T-helper 1 cell treated with Interleukin-12 subunit alpha and Interleukin-12 subunit beta and Interleukin-4 antibody, amounts not matched to agents 30 μg/mL and 1 μg/mL, for 36 hours (primary cell): ENCODE measurements around the gene RNASEH2A.
A peak's percentile ranks its signal among the peaks of the same experiment; 100 is the strongest.
"Not testable (repeated sequence)": the region's sequence is repeated elsewhere in the genome, so short reads cannot be mapped to it uniquely, and the experiment has no call there.

Experiments used
- H3K27ac Mint-ChIP-seq: one replicate; pipeline ENCODE4 v1.8.0; 2021; ENCODE audit warnings: mild to moderate bottlenecking, mixed read lengths
- H3K27me3 Mint-ChIP-seq: one replicate; pipeline ENCODE4 v1.8.0; 2021; ENCODE audit warnings: low read depth, mixed read lengths
- H3K36me3 Mint-ChIP-seq: one replicate; pipeline ENCODE4 v1.8.0; 2021; ENCODE audit warnings: low read depth, mixed read lengths
- H3K4me1 Mint-ChIP-seq: one replicate; pipeline ENCODE4 v1.8.0; 2021; ENCODE audit warnings: low read depth, mixed read lengths
- H3K4me3 Mint-ChIP-seq: one replicate; pipeline ENCODE4 v1.8.0; 2021; ENCODE audit warnings: mild to moderate bottlenecking, moderate library complexity, mixed read lengths
- H3K9me3 Mint-ChIP-seq: one replicate; pipeline ENCODE4 v1.8.0; 2021; ENCODE audit warnings: mixed read lengths

RNASEH2A gene

DNA sequence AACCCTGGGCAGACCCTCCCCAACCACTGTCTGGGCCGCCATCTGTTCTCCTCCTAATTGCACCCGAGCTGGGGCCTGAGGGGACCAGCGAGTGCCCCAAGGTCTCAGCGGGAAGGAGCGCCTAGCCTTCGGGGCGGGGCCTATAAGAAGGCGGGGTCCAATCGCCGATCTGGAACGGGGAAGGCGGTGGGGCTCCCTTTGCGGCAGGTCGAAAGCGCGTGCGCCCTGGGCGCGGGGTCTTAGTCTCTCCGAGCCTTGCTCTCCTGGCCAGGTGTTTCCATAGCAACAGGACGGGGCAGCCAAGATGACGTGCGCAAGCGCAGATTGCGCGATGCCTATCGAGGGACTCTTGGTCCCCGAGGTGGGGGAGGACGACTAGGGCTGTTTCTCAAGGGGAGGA is 34.7 kb downstream of the RNASEH2A start:
- Mint-ChIP-seq H3K4me1 (peaks cover 23% of the 10 kb centered on the region), H3K4me3 (peak overlapping the region; percentile 53), H3K9me3 (no peaks in the 10 kb centered on the region), H3K27me3 (peaks cover 56% of the 10 kb centered on the region), H3K27ac (no peak overlapping the region), H3K36me3 (no peaks in the 10 kb centered on the region)

DNA sequence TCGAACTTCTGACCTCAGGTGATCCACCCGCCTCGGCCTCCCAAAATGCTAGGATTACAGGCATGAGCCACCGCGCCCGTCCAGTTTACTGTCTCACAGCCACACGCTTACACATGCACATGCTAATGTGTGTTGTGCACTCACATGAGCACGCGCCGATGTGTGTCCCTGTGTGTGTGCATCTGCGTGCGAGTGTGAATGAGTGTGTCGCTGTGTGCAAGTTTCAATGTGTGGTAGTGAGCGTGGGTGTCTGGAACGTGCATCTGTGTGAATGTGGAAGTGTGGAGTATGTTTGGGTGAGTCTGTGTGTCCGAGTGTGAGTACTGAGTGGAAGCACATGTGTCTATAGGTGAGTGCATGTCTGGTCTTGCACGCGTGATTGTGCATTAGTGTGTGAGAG is 36.1 kb downstream of the RNASEH2A start:
- no peak overlapping the region for H3K4me3 Mint-ChIP-seq
- H3K9me3 Mint-ChIP-seq = no peaks in the 10 kb centered on the region
- peaks cover 43% of the 10 kb centered on the region for H3K27me3 Mint-ChIP-seq
- no peak overlapping the region for H3K27ac Mint-ChIP-seq
- H3K36me3 Mint-ChIP-seq = no peaks in the 10 kb centered on the region
- H3K4me1 Mint-ChIP-seq = peaks cover 23% of the 10 kb centered on the region

DNA sequence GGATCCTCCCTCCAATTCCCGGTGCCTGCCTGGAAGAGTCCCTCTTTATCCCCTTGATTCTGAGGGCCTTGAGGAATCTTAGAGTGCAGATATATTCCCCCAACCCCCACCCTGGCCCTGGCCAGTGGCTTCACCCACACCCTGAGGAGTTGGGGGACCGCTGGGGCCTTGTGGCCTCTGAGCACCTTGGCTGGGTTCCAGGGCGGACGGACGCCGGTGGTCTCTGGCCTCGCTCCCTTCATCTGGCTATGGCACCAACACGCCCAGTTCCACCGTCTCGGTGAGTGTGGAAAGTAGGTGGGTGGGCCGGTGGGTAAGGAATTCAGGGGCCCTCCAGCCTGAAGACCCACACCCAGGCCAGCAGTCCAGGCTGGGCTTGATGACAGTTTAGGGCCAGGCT is 36.9 kb downstream of the RNASEH2A start:
- Mint-ChIP-seq H3K4me1 (peaks cover 22% of the 10 kb centered on the region), H3K4me3 (no peak overlapping the region)

DNA sequence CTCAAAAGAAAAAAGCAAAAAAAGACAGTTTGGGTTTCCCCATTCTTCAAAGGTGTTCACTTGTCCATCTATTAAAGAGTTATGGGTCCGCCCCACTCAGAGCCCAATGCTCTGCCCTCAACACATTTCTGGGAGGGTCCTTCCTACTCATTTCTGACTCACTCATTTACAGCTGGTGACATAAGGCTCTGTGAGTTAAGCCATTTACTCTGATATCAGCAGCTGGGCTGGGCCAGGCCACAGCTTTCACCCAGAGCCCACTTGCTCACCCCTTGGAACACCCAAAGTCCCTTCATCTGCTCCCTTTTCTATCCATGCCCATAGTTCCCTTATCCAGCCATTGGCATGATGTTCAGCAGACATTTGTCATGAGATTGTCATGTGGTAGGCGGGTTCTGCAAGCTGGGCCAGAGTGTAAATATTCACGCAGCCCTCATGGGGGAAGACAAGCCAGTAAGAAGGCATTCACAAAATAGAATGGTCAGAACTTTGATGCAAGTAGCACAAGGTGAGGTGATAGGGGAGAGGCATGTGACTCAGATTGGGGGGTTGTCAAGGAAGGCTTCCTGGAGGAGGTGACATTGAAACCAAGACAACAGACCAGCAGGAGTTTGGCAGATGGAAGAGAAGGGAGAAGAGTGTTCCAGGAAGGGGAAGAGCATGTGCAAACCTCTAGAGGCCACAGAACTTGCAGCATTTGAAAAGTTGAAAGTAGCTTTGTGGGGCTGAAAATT is 37.8 kb downstream of the RNASEH2A start:
- no peak overlapping the region for H3K27ac Mint-ChIP-seq
- H3K4me1 Mint-ChIP-seq = peaks cover 21% of the 10 kb centered on the region
- no peaks in the 10 kb centered on the region for H3K36me3 Mint-ChIP-seq
- H3K9me3 Mint-ChIP-seq = no peaks in the 10 kb centered on the region
- no peak overlapping the region for H3K4me3 Mint-ChIP-seq
- peaks cover 33% of the 10 kb centered on the region for H3K27me3 Mint-ChIP-seq

More for the DNA sequence above, 36.9 kb downstream of the RNASEH2A start:
- Mint-ChIP-seq H3K9me3 (no peaks in the 10 kb centered on the region), H3K27ac (no peak overlapping the region), H3K27me3 (peaks cover 37% of the 10 kb centered on the region), H3K36me3 (no peaks in the 10 kb centered on the region)

DNA sequence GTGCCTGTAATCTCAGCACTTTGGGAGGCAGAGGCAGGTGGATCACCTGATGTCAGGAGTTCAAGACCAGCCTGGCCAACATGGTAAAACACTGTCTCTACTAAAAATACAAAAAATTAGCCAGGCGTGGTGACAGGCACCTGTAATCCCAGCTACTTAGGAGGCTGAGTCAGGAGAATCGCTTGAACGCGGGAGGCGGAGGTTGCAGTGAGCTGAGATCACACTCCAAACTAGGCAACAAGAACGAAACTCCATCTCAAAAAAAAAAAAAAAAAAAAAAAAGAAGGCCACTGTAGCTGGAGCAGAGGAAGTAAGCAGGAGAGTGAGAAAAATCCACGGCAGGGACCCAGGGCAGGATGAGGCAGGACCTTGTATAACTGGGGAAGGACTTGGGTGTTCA is 40.2 kb downstream of the RNASEH2A start:
- not testable (repeated sequence) for H3K4me1 Mint-ChIP-seq, H3K9me3 Mint-ChIP-seq, H3K36me3 Mint-ChIP-seq, H3K27ac Mint-ChIP-seq
- Mint-ChIP-seq H3K4me3 (peak overlapping the region; percentile 36), H3K27me3 (peaks cover 10% of the 10 kb centered on the region)

DNA sequence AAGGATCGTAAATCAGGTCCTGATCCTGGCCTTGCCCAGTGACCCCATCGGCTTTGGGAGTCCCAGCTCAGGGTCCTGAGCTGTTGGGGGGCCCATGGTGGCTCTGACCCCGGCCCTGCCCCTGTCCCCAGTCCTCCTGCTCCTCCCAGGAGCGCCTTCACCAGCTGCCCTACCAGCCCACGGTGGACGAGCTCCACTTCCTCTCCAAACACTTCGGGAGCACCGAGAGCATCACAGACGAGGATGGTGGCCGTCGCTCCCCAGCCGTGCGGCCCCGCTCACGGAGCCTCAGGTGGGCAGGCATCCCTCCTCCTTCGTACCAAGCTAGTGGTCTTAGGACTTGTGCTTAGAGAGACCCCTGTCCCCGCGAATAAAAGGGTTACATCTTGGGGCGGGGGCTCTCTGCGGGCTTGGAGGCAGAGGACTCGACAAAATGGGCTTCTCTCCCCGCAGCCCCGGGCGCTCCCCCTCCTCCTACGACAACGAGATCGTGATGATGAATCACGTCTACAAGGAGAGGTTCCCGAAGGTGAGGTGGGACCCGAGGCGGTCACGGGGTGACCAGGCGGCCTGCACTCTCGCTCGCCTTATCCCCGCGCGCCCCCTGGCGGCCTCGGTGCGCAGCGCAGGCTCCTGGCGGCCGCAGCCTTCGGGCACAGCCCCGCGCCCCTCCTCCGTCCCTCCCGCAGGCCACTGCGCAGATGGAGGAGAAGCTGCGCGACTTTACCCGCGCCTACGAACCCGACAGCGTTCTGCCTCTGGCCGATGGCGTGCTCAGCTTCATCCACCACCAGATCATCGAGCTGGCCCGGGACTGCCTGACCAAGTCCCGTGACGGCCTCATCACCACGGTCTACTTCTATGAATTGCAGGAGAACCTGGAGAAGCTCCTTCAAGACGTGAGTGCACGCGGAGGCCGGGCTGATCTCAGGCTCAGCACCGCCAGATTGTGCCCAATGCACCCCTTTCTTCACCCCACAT is 41.1 kb downstream of the RNASEH2A start:
- Mint-ChIP-seq H3K27ac (no peak overlapping the region), H3K4me1 (peaks cover 2% of the 10 kb centered on the region), H3K36me3 (no peaks in the 10 kb centered on the region), H3K4me3 (peak overlapping the region; percentile 49), H3K9me3 (no peaks in the 10 kb centered on the region), H3K27me3 (peaks cover 5% of the 10 kb centered on the region)

DNA sequence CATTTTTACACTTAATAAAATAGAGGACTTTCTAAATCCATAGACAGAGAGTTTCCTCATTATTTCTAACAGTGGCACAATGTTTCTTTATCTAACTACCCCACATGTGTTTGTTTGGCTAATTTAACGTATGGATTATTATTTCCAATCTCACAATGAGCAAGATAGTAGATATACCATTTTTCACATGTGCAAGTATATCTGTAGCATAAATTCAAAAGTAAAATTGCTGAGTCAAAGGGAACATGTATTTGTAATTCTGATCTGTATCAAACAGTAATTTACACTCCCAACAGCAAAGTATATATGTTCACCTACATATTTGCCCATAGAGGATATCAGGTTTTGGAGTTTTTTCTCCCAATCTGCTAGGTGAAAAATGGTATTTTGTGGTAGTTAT is 50.3 kb downstream of the RNASEH2A start:
- Mint-ChIP-seq H3K9me3 (no peaks in the 10 kb centered on the region), H3K27ac (no peak overlapping the region), H3K4me3 (no peak overlapping the region), H3K27me3 (peaks cover 3% of the 10 kb centered on the region), H3K36me3 (no peaks in the 10 kb centered on the region), H3K4me1 (no peaks in the 10 kb centered on the region)

DNA sequence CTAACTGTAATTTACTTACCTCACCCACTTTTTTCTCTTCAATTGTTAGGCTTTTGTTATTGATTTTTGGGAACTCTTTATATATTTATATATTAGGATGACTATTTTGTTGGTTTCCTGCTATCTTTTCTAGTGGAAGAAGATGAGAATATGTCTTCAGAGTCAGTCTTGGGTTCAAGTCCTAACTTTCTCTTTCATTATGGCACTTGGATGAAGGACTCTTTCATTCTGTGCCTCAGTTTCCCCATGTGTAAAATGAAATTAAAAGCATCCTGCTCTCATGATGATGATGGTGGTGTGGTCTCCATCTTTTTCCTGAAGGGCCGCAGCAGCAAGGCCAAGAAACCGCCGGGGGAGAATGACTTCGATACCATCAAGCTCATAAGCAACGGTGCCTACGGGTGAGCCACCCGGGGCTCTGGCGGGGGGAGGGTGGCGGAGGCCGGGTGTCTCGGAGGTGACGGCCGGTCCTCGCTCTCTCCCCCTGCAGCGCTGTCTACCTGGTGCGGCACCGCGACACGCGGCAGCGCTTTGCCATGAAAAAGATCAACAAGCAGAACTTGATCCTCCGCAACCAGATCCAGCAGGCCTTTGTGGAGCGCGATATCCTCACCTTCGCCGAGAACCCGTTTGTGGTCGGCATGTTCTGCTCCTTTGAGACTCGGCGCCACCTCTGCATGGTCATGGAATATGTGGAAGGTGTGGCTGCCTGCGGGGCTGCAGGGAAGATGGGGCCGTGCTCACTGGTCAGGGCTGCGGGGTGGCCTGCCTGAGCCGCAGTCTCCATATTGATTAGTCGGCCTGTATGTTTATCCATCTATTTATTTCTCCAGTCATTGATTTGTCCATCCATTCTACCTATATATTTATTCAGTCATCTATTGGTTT is 51.9 kb downstream of the RNASEH2A start:
- Mint-ChIP-seq H3K9me3 (no peaks in the 10 kb centered on the region), H3K27me3 (peaks cover 3% of the 10 kb centered on the region)

DNA sequence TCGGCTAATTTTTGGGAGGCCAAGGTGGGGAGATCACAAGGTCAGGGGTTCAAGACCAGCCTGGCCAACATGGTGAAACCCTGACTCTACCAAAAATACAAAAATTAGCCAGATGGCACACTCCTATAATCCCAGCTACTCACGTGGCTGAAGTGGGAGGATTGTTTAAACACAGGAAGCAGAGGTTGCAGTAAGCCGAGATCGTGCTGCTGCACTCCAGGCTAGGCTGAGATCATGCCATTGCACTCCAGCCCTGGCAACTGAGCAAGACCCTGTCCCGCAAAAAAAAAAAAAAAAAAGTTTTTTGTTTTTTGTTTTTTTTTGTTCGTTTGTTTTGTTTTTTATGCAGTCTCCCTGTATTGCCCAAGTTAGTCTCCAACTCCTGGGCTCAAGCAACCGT is 53.2 kb downstream of the RNASEH2A start:
- H3K4me3 Mint-ChIP-seq = no peak overlapping the region
- H3K9me3 Mint-ChIP-seq = no peaks in the 10 kb centered on the region
- H3K27me3 Mint-ChIP-seq = peaks cover 3% of the 10 kb centered on the region
- no peaks in the 10 kb centered on the region for H3K4me1 Mint-ChIP-seq
- H3K27ac Mint-ChIP-seq = no peak overlapping the region
- no peaks in the 10 kb centered on the region for H3K36me3 Mint-ChIP-seq

More for the DNA sequence above, 51.9 kb downstream of the RNASEH2A start:
- H3K4me3 Mint-ChIP-seq = no peak overlapping the region
- H3K27ac Mint-ChIP-seq = no peak overlapping the region
- no peaks in the 10 kb centered on the region for H3K36me3 Mint-ChIP-seq
- H3K4me1 Mint-ChIP-seq = no peaks in the 10 kb centered on the region
